T-helper 1 cell treated with Interleukin-12 subunit alpha and Interleukin-12 subunit beta and Interleukin-4 antibody, amounts not matched to agents 30 μg/mL and 1 μg/mL, for 36 hours (primary cell): ENCODE data around the gene GATAD2B.

Experiments
- H3K27ac Mint-ChIP-seq: one replicate; pipeline ENCODE4 v1.8.0; 2021; ENCODE audit warnings: mild to moderate bottlenecking, mixed read lengths
- H3K27me3 Mint-ChIP-seq: one replicate; pipeline ENCODE4 v1.8.0; 2021; ENCODE audit warnings: low read depth, mixed read lengths
- H3K36me3 Mint-ChIP-seq: one replicate; pipeline ENCODE4 v1.8.0; 2021; ENCODE audit warnings: low read depth, mixed read lengths
- H3K4me1 Mint-ChIP-seq: one replicate; pipeline ENCODE4 v1.8.0; 2021; ENCODE audit warnings: low read depth, mixed read lengths
- H3K4me3 Mint-ChIP-seq: one replicate; pipeline ENCODE4 v1.8.0; 2021; ENCODE audit warnings: mild to moderate bottlenecking, moderate library complexity, mixed read lengths
- H3K9me3 Mint-ChIP-seq: one replicate; pipeline ENCODE4 v1.8.0; 2021; ENCODE audit warnings: mixed read lengths

GATAD2B gene

DNA sequence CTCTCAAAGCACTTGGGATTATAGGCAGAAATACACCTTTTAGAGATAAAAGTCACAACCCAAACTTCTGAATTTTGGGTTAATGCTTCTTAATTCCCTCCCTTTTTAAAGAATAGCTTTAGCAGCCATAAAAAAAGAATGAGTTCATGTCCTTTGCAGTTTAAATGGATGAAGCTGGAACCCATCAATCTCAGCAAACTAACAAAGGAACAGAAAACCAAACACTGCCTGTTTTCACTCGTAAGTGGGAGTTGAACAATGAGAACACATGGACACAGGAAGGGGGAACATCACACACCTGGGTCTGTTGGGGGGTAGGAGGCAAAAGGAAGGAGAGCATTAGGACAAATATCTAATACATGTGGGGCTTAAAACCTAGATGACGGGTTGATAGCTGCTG is 91.7 kb downstream of the GATAD2B start:
- Mint-ChIP-seq H3K27me3 (no peaks in the 10 kb centered on the region), H3K4me3 (no peak overlapping the region), H3K4me1 (peaks cover 7% of the 10 kb centered on the region), H3K27ac (no peak overlapping the region), H3K9me3 (no peaks in the 10 kb centered on the region), H3K36me3 (peaks cover 11% of the 10 kb centered on the region)

DNA sequence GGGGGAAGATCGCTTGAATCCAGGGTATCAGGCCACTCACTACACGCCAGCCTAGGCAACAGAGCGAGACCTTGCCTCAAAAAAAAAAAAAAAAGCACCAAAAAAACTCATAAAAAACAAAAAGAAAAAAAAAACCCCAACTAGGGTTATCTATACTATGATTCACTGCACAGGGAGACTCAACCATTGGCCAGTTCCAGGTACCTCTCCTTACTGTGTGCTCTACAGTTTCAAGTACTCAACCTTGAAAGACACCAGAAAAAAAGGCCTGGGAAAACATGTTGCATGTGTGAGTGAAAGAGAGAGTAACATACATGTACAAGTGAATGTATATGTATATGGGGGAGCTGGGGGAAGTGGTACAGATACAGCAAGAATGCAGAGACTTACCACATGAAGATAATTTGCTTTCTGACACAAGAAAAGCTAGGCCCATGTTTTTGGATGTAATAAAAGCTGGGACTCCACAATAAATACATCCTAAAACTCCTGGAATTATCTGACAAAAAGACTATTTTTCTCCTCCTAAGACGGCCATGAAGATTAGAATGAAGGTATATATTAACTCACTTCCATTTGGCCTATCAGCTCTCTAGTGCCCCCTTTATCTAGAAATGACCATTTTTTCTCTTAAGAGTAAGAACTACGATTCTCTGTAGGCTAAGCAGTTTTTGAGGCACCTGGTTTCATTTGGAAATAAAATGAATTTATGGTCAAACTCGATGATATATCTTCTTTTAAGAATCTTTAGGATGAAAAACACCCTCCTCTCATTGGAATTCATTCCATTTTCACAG is 95.4 kb downstream of the GATAD2B start:
- Mint-ChIP-seq H3K4me1 (peaks cover 3% of the 10 kb centered on the region), H3K27ac (no peak overlapping the region), H3K27me3 (no peaks in the 10 kb centered on the region), H3K4me3 (no peak overlapping the region), H3K36me3 (peaks cover 14% of the 10 kb centered on the region), H3K9me3 (no peaks in the 10 kb centered on the region)

DNA sequence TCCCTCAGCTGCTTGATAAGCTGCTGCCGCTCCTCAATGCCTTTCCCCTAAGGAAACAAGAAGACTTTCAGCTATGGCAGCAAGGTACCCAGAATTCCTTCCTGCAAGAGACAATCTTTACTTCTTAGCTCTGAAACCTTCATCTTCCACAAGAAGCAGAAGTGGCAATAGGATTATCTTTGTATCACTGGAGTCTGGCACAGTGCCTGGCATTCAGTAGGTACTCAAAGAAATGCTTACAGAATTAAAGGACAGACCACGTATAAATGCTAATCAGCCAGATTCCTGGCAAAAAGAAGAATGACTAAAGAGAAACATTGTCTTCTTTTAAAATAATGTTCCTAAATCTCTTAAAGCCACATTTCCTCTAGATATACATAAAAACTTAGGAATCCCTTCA is 103.9 kb downstream of the GATAD2B start:
- no peak overlapping the region for H3K27ac Mint-ChIP-seq
- no peak overlapping the region for H3K4me3 Mint-ChIP-seq
- no peaks in the 10 kb centered on the region for H3K27me3 Mint-ChIP-seq
- H3K4me1 Mint-ChIP-seq: no peaks in the 10 kb centered on the region
- H3K9me3 Mint-ChIP-seq: no peaks in the 10 kb centered on the region
- H3K36me3 Mint-ChIP-seq: peaks cover 34% of the 10 kb centered on the region

DNA sequence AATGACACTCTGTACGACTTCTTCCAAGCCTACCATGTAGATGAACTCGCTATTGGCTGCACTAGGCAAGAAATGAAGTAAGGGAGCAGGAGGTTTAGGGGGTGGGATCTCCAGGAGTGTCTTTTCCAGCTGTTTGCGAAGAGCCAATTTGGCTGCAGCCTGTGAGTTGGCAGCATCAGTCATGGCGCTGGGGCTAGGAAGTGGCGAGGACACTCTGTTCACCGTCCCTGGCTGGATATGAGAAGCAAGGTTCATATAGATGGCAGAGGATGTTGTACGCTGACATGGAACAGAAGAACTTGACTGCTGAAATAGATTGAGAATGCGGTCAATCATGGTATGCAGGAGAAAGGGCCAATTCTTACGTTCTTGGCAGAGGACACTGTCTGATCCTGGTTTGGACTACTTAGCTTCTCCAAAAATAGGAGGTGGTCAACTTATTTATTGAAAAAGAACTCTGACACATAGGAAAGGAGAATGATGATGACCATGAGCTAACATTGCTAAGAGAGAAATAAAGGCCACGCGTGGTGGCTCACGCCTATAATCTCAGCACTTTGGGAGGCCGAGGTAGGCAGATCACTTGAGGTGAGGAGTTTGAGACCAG is 106.4 kb downstream of the GATAD2B start:
- Mint-ChIP-seq H3K27ac (no peak overlapping the region), H3K27me3 (no peaks in the 10 kb centered on the region), H3K4me1 (no peaks in the 10 kb centered on the region), H3K4me3 (no peak overlapping the region), H3K36me3 (peaks cover 47% of the 10 kb centered on the region), H3K9me3 (no peaks in the 10 kb centered on the region)

DNA sequence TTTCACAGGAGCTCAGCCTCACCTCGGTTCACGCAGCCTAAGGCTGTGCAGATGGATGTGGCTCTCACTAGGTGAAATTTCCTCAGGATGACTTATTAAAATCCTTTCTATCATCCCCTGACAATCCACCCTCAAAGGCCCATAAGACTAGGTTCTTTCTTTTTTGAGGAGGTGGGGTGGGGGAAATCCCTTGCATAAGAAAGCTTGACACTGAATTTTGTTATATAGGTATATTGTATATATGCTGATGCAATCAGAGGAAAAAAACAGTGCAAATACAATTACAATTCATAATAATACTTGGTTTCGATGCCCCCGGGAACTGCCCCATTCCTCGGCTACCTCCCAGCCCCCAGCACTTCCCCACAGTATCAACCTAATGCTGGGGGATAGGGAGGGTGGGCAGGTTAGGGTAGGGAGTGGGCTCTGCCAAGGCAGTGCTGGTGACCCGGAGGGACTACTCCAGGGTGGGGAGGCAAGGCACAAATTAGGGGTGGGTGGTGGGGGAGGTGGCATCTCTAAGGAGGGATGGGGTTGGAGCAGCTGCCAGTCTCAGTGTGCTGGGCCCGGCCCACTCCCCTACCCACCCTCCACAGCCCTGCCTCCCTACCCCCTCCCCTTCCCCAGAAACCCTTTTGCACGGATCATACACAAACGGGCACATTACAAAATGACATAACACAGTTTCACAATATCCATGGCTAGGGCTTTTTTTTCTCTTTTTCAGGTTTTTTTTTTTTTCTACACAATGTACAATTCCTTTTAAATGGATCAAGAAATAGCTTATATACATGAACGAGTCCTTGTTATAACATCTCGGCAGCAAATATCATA is 116.7 kb downstream of the GATAD2B start:
- H3K27ac Mint-ChIP-seq: peak overlapping the region; percentile 88
- H3K4me1 Mint-ChIP-seq: peaks cover 21% of the 10 kb centered on the region
- no peaks in the 10 kb centered on the region for H3K27me3 Mint-ChIP-seq
- no peaks in the 10 kb centered on the region for H3K9me3 Mint-ChIP-seq
- H3K4me3 Mint-ChIP-seq: no peak overlapping the region
- H3K36me3 Mint-ChIP-seq: peaks cover 33% of the 10 kb centered on the region

DNA sequence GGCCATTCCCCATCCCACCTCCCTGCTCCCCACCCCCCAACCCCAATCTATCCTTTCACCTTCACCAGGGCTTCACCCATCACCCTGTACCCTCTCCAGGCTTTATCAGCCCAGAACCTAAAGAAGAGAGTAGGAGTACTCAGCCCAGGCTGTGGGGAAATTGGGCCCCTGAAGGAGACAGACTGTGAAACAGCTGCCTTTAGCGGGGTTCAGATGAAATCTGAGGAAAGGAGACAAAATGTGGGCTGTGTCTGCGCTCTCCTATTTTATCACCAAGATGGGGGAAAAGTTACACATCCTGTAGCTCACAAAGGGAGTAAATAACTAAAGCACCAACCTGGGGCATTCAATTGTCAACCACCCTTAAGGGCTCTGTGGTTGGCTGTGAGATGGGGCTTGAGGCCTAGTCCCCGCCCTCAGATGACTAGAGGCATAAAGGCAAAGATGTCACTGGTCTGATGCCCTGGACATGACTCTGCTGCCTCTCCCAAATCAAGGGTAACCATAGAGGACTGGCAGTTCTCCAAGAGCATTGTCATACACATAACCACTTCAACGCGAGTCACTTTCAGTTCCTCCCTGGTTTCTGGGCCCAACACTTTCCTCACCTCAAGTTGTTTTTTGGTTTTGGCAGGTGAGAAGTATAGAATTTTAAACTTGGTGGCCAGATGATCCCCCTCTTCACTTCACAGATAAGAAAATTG is 117.6 kb downstream of the GATAD2B start:
- Mint-ChIP-seq H3K4me1 (peaks cover 21% of the 10 kb centered on the region), H3K36me3 (peaks cover 32% of the 10 kb centered on the region), H3K4me3 (no peak overlapping the region), H3K9me3 (no peaks in the 10 kb centered on the region), H3K27me3 (no peaks in the 10 kb centered on the region), H3K27ac (peak overlapping the region; percentile 88)

DNA sequence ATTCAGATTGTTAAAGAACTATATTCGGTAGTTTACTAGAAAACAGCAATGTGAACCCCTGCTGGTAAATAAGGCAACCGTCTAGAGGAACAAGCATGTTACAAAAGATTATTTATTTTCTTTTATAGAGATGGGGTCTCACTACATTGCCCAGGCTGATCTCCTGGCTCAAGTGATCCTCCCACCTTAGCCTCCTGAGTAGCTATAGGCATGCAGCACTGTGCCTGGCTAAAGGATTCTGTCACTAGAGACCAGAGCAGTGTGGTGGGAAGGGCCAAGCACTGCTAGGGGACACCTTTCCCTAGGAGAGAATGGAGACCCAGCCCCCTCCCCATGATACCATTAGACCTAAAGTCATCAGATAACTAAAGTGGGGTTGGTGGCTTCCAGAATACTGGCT is 118.7 kb downstream of the GATAD2B start:
- H3K27ac Mint-ChIP-seq: peak overlapping the region; percentile 66
- no peaks in the 10 kb centered on the region for H3K9me3 Mint-ChIP-seq
- H3K36me3 Mint-ChIP-seq: peaks cover 23% of the 10 kb centered on the region
- no peaks in the 10 kb centered on the region for H3K27me3 Mint-ChIP-seq
- peaks cover 21% of the 10 kb centered on the region for H3K4me1 Mint-ChIP-seq
- H3K4me3 Mint-ChIP-seq: no peak overlapping the region

DNA sequence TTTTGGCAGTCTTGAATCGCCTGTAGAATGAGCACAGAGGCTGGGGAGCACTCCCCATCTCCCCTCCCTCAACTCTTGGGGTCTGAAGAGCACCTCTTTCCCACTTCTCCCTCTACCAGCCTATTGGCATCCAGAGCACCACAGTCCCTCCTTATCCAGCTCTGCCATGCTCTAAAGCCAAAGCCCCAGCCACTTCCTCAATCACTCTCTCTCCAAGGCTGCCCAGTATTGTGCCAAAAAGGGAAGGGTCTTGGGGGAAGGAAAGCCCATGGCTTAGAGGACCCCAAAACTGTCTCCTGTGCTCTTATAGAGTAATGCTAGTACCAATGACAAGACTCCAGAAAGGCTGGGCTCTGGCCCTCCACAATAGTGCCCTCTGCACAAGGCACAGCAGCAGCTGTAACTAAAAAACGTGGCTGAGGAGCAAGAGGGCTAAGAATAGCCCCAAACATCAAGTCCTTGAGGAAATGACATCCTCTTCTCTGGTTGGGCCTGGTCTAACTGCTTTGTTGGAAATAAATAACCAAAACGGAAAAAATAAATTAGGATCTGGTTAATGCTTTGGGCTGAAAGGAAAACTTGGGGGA is 119.2 kb downstream of the GATAD2B start:
- Mint-ChIP-seq H3K4me1 (peaks cover 21% of the 10 kb centered on the region), H3K4me3 (no peak overlapping the region), H3K27me3 (no peaks in the 10 kb centered on the region), H3K9me3 (no peaks in the 10 kb centered on the region), H3K36me3 (peaks cover 17% of the 10 kb centered on the region), H3K27ac (no peak overlapping the region)

DNA sequence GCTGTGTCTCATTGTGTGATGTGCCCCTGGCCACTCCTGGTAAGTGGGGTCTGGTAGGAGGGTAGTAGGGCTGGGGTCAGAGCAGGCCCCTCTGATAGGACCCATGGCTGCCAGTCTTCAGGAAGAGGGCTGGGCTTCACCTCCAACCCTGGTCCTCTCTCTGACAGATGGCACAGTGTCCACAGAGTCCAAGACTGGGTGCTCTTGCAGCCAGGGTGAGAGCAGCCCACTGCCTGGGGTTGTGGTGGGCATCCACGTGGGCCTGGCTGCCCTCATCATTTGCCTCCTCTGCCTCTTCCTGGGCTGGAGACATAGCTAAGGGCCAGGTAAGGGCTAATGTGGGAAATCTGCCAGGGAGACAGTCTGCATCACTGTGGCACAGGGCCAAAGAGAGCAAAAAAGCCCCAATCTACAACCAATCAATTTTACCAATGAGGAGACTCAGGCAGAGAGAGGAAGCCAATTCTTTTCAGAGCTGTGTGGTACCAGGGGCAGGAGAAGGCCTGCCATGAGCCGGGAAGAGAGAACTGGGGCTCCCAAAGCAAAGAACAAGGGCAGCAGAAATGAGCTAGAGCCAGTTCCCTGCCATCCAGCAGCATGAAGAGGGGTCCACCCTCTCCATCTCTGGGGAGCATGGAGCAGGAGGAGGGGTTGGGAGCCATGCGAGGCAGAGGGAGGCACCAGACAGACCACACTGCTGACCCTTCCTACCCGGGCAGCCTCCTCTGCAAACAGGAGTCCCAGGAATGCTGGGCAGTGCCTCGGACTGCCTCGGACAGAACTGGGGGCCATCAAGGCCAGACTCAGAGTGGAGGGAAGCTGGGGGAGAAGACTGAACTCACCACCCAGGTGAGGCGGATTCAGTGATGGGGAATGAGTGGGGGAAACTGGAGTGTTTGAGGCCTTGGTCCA is 120.7 kb downstream of the GATAD2B start:
- H3K4me3 Mint-ChIP-seq: no peak overlapping the region
- H3K27ac Mint-ChIP-seq: no peak overlapping the region
- H3K27me3 Mint-ChIP-seq: no peaks in the 10 kb centered on the region
- H3K9me3 Mint-ChIP-seq: no peaks in the 10 kb centered on the region
- peaks cover 21% of the 10 kb centered on the region for H3K4me1 Mint-ChIP-seq
- H3K36me3 Mint-ChIP-seq: peaks cover 11% of the 10 kb centered on the region

DNA sequence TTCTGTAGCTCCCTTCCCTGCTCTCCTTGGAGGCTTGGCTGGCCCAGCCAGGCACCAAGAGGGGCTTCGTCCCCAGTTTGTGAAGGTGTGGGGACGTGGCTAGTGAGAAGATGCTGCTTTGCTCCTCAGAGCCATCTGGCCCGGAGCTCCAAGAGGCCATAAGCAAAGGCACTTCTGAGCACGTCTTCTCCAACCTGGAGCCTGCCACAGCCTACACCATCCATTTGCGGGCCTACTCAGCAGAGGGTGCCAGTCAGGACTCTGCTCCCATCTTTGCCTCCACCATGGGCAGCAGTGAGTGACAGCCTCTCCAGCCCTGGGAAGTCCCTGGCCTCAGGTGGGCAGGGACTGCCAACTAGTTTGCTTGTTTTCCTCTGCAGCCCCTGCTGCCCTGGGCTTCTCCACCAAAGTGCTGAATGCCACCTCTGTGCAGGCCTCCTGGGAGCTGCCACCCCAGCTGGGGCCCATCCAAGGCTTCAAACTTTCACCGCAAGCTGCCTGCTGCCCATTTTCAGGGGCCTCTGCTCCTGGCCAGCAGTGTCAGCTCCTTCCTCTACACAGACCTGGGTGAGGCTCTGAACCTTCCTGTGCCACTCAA is 121.6 kb downstream of the GATAD2B start:
- H3K27ac Mint-ChIP-seq: no peak overlapping the region
- no peaks in the 10 kb centered on the region for H3K9me3 Mint-ChIP-seq
- H3K27me3 Mint-ChIP-seq: no peaks in the 10 kb centered on the region
- H3K36me3 Mint-ChIP-seq: peaks cover 7% of the 10 kb centered on the region
- peaks cover 23% of the 10 kb centered on the region for H3K4me1 Mint-ChIP-seq
- no peak overlapping the region for H3K4me3 Mint-ChIP-seq

DNA sequence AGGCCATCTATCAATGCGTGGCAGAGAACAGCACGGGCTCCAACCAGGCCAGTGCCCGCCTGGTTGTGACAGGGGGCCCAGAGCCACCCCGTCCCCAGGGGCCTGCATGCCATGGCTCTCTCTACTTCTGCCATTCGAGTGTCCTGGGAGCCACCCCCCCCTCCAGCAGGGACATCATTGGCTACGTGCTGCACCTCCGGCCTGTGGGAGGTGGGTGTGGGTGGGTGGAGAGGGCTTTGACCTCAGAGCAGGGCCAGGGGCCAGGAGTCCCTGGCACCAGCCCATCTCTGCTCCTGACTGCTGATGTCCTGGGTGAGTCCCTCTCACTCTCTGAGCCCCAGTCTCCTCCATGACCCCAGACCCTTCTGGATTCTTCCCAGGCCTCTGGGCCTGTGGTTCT is 122.3 kb downstream of the GATAD2B start:
- H3K27ac Mint-ChIP-seq: no peak overlapping the region
- no peaks in the 10 kb centered on the region for H3K9me3 Mint-ChIP-seq
- H3K4me1 Mint-ChIP-seq: peaks cover 19% of the 10 kb centered on the region
- peaks cover 7% of the 10 kb centered on the region for H3K36me3 Mint-ChIP-seq
- no peaks in the 10 kb centered on the region for H3K27me3 Mint-ChIP-seq
- H3K4me3 Mint-ChIP-seq: no peak overlapping the region

DNA sequence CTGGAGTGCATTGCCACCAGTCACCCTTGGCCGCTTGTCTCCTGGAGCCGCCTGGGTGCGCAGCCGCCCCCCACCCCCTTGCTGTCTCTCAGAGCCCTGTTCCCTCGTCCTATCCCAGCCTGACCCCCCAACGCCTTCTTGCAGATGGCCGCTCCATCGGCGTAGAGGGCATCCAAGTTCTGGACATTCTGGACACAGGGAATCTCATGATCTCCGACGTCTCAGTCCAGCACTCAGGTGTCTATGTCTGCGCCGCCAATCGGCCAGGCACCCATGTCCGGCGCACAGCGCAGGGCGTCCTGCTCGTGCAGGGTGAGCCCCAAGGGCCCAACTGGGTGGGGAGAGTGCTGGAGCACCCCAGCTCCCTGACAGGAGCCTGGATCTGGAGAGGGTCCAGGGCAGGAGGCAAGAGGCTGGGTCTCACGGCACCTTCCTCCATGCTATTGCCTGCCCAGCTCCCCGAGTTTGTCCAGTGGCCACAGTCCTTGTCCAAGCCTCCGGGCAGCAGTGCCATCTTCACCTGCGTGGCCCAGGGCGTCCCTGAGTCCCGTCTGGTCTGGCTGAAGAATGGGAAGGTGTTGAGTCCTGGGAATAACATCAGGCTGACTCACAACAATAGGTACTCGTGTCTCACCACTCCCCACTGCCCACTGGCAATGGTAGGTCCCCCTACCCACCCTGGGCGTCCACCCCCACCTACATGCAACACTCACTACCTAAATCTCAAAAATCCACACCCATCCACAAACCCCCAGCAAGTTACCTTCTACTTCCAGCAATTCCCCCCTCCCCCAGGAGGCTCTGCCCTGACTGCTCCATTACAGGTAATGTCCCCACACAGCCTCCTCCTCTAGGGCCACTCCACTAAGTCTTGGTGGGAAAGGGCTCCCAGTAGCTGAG is 123.0 kb downstream of the GATAD2B start:
- Mint-ChIP-seq H3K36me3 (peaks cover 6% of the 10 kb centered on the region), H3K27me3 (no peaks in the 10 kb centered on the region), H3K9me3 (no peaks in the 10 kb centered on the region), H3K4me1 (peaks cover 13% of the 10 kb centered on the region), H3K4me3 (no peak overlapping the region), H3K27ac (no peak overlapping the region)
